Measurements from ENCODE around the gene DNAAF5.
A peak's percentile ranks its signal among the peaks of the same experiment; 100 is the strongest.

DNAAF5 gene

DNA sequence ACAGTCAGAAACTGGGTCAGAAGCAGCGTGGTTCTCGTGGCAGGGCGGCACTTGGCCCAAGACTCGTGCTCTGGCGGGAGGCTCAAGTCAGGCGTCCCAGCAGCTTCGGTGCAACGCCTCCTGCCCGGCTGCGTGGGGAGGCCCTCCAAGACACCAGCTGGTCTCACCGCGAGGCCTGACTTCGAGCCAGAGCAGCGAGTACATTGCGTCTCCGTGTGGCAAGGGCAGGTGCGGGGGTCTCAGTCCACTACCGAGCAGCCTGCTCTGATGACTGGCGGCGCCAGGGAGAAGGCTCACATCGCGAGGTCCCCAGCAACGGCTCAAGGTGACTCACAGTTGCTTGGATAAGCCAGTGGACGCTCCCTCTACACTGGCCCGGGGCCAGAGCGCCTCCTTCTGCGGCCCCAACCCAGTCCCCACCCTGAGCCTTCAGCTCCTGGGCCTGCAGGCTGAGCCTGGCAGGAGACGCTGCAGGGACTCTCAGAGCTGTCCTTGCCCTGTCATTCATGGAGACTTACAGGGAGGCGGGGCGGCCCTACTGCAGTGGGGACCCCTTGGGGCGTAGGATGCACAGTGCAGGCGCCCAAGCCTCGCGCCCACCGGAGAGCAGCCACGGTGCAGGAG lies 42.5 kb downstream of the DNAAF5 start:
- no peak overlapping the region for H3K9ac ChIP-seq
- H3K4me3 ChIP-seq, result no peak overlapping the region

DNA sequence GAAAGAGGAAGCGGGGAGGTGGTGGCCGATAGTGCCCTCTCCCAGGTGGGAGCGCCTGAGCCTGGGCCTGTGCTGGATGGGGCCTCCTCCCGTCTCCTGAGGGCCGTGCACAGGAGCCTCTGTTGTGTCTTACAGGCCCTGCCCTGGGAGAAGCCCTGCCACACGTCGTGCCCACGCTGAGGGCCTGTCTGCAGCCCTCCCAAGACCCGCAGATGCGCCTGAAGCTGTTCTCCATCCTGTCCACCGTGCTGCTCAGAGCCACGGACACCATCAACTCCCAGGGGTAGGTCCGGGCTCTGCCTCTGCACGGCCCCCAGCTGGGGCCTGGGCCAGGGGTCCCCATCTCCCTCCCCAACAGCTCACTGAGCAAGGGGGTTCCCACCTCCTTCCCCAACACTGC lies 43.8 kb downstream of the DNAAF5 start:
- Histone ChIP-seq H3K27ac (no peak overlapping the region), H3K36me3 (peaks cover 58 to 100% (median 85%) of the 10 kb centered on the region in 11 experiments)
- TF ChIP-seq Cebpa-rat (IDR thresholded peaks at IDR 0.05), result no peak

More for the DNA sequence above, 42.5 kb downstream of the DNAAF5 start:
- no peak overlapping the region for H3K27ac ChIP-seq
- no peak for TF ChIP-seq Cebpa-rat (IDR thresholded peaks at IDR 0.05)
- H3K36me3 ChIP-seq, result peaks cover 58 to 100% (median 87%) of the 10 kb centered on the region in 11 experiments
- no peak overlapping the region for H3K4me2 ChIP-seq
- no peaks in the 10 kb centered on the region for H3K27me3 ChIP-seq
- peaks cover 0 to 17% (median 8%) of the 10 kb centered on the region in 11 experiments; a peak in 8 of 22 replicates for H3K9me3 ChIP-seq (replicated peaks in 1 of 11)
- H3K4me1 ChIP-seq, result peaks cover 0 to 5% (median 0%) of the 10 kb centered on the region in 10 experiments; a peak in 1 of 20 replicates
- H4K20me1 ChIP-seq, result peaks cover 0 to 39% (median 13%) of the 10 kb centered on the region in 11 experiments; a peak in 11 of 22 replicates

DNA sequence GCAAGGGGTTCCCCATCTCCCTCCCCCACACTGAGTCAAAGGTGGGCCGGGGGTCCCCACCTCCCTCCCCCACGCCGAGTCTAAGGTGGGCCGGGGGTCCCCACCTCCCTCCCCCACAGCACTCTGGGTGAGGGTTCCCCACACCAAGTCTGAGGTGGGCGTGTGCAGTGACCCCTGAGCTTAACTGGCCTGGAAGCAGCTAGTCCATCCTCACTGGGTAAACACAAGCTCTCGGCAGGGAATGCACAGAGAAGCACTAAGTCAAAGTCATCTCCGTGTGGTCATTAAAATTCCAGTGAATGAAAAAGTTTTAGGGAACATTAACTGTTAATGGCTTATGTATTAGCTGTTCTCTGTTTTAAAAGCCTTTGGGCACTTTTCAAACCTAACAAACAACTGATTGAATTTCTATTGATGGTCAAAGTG lies 44.3 kb downstream of the DNAAF5 start:
- H3K4me2 ChIP-seq, result no peak overlapping the region
- peaks cover 0 to 5% (median 0%) of the 10 kb centered on the region in 10 experiments; a peak in 1 of 20 replicates for H3K4me1 ChIP-seq
- H3K4me3 ChIP-seq, result no peak overlapping the region
- H3K36me3 ChIP-seq, result peaks cover 58 to 100% (median 85%) of the 10 kb centered on the region in 11 experiments
- 0 out of 22 replicates have a peak overlapping the region, but pooled peaks of 1 of the 11 experiments have one; percentile 1 for H3K9ac ChIP-seq
- no peak for TF ChIP-seq Cebpa-rat (IDR thresholded peaks at IDR 0.05)
- no peaks in the 10 kb centered on the region for H3K9me3 ChIP-seq (replicated peaks in 1 of 11)
- no peaks in the 10 kb centered on the region for H3K27me3 ChIP-seq
- H3K27ac ChIP-seq, result no peak overlapping the region
- H4K20me1 ChIP-seq, result peaks cover 0 to 41% (median 13%) of the 10 kb centered on the region in 11 experiments; a peak in 11 of 22 replicates

More for the DNA sequence above, 43.8 kb downstream of the DNAAF5 start:
- peaks cover 0 to 5% (median 0%) of the 10 kb centered on the region in 10 experiments; a peak in 1 of 20 replicates for H3K4me1 ChIP-seq
- H3K27me3 ChIP-seq, result no peaks in the 10 kb centered on the region
- H3K9ac ChIP-seq, result no peak overlapping the region
- H4K20me1 ChIP-seq, result peaks cover 0 to 41% (median 13%) of the 10 kb centered on the region in 11 experiments; a peak in 11 of 22 replicates
- no peak overlapping the region for H3K4me2 ChIP-seq
- peaks cover 0 to 4% (median 2%) of the 10 kb centered on the region in 11 experiments; a peak in 8 of 22 replicates for H3K9me3 ChIP-seq (replicated peaks in 1 of 11)
- H3K4me3 ChIP-seq, result no peak overlapping the region

DNA sequence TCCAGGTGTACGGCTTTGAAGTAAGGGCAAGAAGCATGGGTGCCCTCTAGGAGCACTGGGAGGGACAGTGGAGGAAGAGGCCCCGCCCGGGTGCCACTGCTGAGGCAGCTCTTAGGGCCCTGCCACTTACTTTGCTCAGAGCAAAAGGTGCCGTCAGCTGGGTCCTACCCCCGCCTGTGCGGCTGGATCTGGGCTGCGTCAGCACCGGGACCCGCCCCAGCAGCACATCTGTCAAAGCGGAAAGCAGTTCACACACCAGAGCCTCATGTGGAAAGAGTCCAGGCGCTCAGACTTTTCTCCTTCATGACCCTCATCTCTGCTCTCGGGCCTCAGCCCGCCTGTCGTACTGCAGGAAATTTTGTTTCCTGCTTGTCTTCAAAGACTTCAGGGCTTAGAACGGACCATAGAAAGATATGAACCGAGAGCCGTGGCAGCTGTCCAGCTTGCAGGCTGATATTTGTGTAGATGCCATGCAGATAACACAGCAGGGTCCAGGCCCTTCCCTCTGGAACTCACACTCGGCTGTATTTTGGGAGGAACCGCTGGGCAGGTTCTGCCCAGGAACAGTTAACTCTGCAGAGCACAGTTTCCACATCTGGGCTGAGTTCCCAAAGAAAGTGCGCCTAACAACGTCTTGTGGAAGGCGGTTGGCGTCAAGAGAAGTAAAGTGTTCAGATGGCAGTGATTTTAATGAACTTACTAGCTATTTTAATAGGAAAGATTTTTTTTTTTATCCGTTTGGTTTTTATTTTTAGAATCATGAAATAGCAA lies 44.9 kb downstream of the DNAAF5 start:
- Histone ChIP-seq H3K4me1 (peaks cover 0 to 5% (median 0%) of the 10 kb centered on the region in 10 experiments; a peak in 1 of 20 replicates), H3K4me2 (no peak overlapping the region), H3K36me3 (peaks cover 59 to 100% (median 87%) of the 10 kb centered on the region in 11 experiments), H3K4me3 (no peak overlapping the region), H3K27ac (no peak overlapping the region; a peak in 1 of 22 replicates), H3K9me3 (replicated peaks in 1 of 11) (no peaks in the 10 kb centered on the region), H3K27me3 (no peaks in the 10 kb centered on the region), H3K9ac (peak overlapping the region in 1 of 11 experiments; percentile 1; a peak in 2 of 22 replicates), H4K20me1 (peaks cover 0 to 41% (median 13%) of the 10 kb centered on the region in 11 experiments; a peak in 11 of 22 replicates)
- TF ChIP-seq Cebpa-rat (IDR thresholded peaks at IDR 0.05), result no peak

DNA sequence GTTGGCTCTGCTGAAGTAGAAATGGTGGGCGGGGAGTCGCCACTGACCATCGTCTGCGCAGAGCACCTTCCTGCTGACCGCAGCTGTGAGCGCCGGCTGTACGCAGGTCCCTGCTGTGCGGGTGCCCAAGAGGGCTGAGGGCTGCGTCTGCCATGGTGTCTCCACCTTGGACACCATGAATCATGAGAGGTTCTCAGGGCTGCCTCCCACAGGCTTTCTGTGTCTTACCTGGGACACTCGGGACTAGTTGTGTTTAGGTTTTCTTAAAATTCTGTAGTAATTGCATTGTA lies 45.5 kb downstream of the DNAAF5 start:
- peaks cover 0 to 5% (median 0%) of the 10 kb centered on the region in 10 experiments; a peak in 1 of 20 replicates for H3K4me1 ChIP-seq
- H3K4me3 ChIP-seq, result no peak overlapping the region
- no peak overlapping the region for H3K4me2 ChIP-seq
- H3K36me3 ChIP-seq, result peaks cover 62 to 100% (median 90%) of the 10 kb centered on the region in 11 experiments
- peaks cover 0 to 41% (median 13%) of the 10 kb centered on the region in 11 experiments; a peak in 11 of 22 replicates for H4K20me1 ChIP-seq
- H3K27me3 ChIP-seq, result no peaks in the 10 kb centered on the region
- no peak overlapping the region for H3K9ac ChIP-seq
- TF ChIP-seq Cebpa-rat (IDR thresholded peaks at IDR 0.05), result no peak
- H3K27ac ChIP-seq, result no peak overlapping the region
- no peaks in the 10 kb centered on the region for H3K9me3 ChIP-seq (replicated peaks in 1 of 11)

DNA sequence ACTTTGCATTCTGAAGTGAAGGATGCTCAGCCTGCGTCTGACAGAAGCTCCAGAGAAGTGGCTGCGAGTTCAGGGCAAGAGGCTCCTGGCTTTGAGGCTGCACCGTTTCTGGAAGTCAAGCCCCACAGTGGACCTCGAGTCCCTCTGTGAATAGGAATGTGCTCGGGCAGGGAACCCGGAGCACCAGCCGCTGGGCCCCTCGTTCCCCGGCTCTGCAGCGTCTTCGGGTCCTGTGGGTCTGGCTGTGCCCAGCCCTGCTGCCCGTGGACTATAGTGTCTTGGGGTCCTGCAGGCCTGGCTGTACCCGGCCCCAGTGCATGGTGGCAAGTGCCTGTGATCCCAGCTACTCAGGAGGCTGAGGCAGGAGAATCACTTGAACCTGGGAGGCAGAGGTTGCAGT lies 45.9 kb downstream of the DNAAF5 start:
- no peaks in the 10 kb centered on the region for H3K27me3 ChIP-seq
- no peak overlapping the region for H3K27ac ChIP-seq
- TF ChIP-seq Cebpa-rat (IDR thresholded peaks at IDR 0.05), result no peak
- H3K4me3 ChIP-seq, result no peak overlapping the region
- no peak overlapping the region for H3K9ac ChIP-seq
- peaks cover 65 to 100% (median 89%) of the 10 kb centered on the region in 11 experiments for H3K36me3 ChIP-seq
- H3K4me1 ChIP-seq, result peaks cover 0 to 5% (median 0%) of the 10 kb centered on the region in 10 experiments; a peak in 1 of 20 replicates
- H3K9me3 ChIP-seq (replicated peaks in 1 of 11), result no peaks in the 10 kb centered on the region
- no peak overlapping the region for H3K4me2 ChIP-seq
- H4K20me1 ChIP-seq, result peaks cover 0 to 41% (median 13%) of the 10 kb centered on the region in 11 experiments; a peak in 11 of 22 replicates

DNA sequence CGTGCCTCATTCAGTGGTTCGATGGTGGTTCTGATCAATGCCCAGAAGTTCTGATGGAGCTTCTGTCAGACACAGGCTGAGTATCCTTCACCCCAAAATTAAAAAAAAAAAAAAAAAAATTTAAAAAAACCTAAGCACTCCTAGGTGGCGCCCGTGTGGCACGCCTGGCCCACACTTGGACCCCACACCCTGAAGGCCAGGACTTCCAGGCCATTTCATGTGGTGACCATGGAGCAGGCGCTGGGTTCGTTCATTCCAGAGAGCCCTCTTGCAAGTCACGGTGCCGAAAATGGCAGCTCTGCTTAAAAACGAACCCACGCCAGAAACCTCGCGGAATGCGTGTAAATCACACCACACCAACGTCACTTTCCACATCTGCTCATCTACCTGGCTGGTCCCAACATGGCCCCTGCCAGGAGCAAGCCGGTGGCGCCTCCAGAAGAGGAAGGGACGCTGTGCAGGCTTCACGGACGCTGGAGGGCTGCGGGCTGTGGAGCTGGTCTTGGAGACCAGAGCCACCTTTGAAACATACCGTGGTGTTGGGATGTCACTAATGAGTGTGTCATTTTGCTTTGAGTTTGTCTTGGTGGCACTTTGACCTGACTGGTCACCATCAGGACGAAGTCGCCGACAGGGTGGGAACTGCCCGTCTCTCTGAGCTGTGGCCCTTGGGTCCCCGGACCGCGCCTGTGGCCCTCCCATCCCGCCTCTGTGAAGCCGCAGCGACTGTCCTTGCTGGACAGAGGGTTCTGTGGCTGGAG lies 46.5 kb downstream of the DNAAF5 start:
- Histone ChIP-seq H3K27ac (no peak overlapping the region), H3K4me3 (no peak overlapping the region), H3K9me3 (replicated peaks in 1 of 11) (no peaks in the 10 kb centered on the region), H3K27me3 (no peaks in the 10 kb centered on the region), H3K4me1 (peaks cover 0 to 5% (median 0%) of the 10 kb centered on the region in 10 experiments; a peak in 1 of 20 replicates), H3K9ac (no peak overlapping the region), H3K36me3 (peaks cover 70 to 100% (median 88%) of the 10 kb centered on the region in 11 experiments), H3K4me2 (no peak overlapping the region), H4K20me1 (peaks cover 0 to 38% (median 13%) of the 10 kb centered on the region in 11 experiments; a peak in 11 of 22 replicates)
- no peak for TF ChIP-seq Cebpa-rat (IDR thresholded peaks at IDR 0.05)

DNA sequence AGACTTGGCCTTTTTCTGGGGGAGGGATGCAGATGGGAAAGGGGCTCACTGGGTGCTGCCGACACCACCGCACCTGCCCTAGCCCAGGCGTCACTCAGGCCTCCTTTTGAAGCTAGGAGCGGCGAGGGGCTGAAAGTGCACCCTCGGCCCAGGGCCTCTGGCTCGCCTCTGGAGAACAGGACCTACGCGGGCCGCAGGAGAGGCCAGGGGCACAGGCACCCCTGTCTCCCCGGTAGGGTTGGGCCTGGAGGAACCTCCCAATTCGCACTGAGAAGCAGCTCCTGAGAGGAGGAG lies 47.1 kb downstream of the DNAAF5 start:
- Histone ChIP-seq H3K9me3 (replicated peaks in 1 of 11) (no peaks in the 10 kb centered on the region), H3K4me3 (no peak overlapping the region), H3K27ac (no peak overlapping the region), H3K27me3 (no peaks in the 10 kb centered on the region), H3K4me2 (no peak overlapping the region), H4K20me1 (peaks cover 0 to 34% (median 11%) of the 10 kb centered on the region in 11 experiments; a peak in 11 of 22 replicates), H3K36me3 (peaks cover 73 to 100% (median 88%) of the 10 kb centered on the region in 11 experiments), H3K4me1 (peaks cover 0 to 5% (median 0%) of the 10 kb centered on the region in 10 experiments; a peak in 1 of 20 replicates), H3K9ac (no peak overlapping the region)
- TF ChIP-seq Cebpa-rat (IDR thresholded peaks at IDR 0.05), result no peak

All from BLaER1 treated with 17β-estradiol and CSF1 and Interleukin-3, amounts not matched to agents 10 nM and 100 nM (cell line).